ENCODE measurements around the gene RBMS3.

Gene RBMS3

GRCh38 chr3:29576675-29577074, 295.8 kb downstream of the RBMS3 start:
- no peak for DNase-seq (ENCODE audit: low read depth)

- no peak for DNase-seq (ENCODE audit: low read depth)
These were observed 296.4 kb downstream of the RBMS3 start for GRCh38 chr3:29577250-29577649.

GRCh38 chr3:29581311-29581710, 300.4 kb downstream of the RBMS3 start:
- no peak for DNase-seq (ENCODE audit: low read depth)

GRCh38 chr3:29582273-29582672, 301.4 kb downstream of the RBMS3 start:
- DNase-seq (ENCODE audit: low read depth), result no peak

- no peak for DNase-seq (ENCODE audit: low read depth)
These were observed 303.0 kb downstream of the RBMS3 start for GRCh38 chr3:29583861-29584260.

- DNase-seq (ENCODE audit: low read depth), result no peak
These were observed 304.5 kb downstream of the RBMS3 start for GRCh38 chr3:29585368-29585767.

GRCh38 chr3:29587340-29587739, 306.5 kb downstream of the RBMS3 start:
- no peak for DNase-seq (ENCODE audit: low read depth)

GRCh38 chr3:29590012-29590411, 309.1 kb downstream of the RBMS3 start:
- DNase-seq (ENCODE audit: low read depth), result no peak

GRCh38 chr3:29590461-29590860, 309.6 kb downstream of the RBMS3 start:
- no peak for DNase-seq (ENCODE audit: low read depth)

- DNase-seq (ENCODE audit: low read depth), result no peak
These were observed 310.7 kb downstream of the RBMS3 start for GRCh38 chr3:29591579-29591978.

GRCh38 chr3:29593802-29594201, 312.9 kb downstream of the RBMS3 start:
- DNase-seq (ENCODE audit: low read depth), result no peak

GRCh38 chr3:29594261-29594660, 313.4 kb downstream of the RBMS3 start:
- DNase-seq (ENCODE audit: low read depth), result no peak

- no peak for DNase-seq (ENCODE audit: low read depth)
These were observed 316.6 kb downstream of the RBMS3 start for GRCh38 chr3:29597376-29598008.

- DNase-seq (ENCODE audit: low read depth), result no peak
These were observed 321.2 kb downstream of the RBMS3 start for GRCh38 chr3:29601861-29602585.

GRCh38 chr3:29605845-29606244, 325.0 kb downstream of the RBMS3 start:
- DNase-seq (ENCODE audit: low read depth), result no peak

- DNase-seq (ENCODE audit: low read depth), result no peak
These were observed 325.5 kb downstream of the RBMS3 start for GRCh38 chr3:29606416-29606815.

GRCh38 chr3:29608414-29609327, 327.8 kb downstream of the RBMS3 start:
- DNase-seq (ENCODE audit: low read depth), result no peak

GRCh38 chr3:29609328-29609811, 328.5 kb downstream of the RBMS3 start:
- DNase-seq (ENCODE audit: low read depth), result no peak

- no peak for DNase-seq (ENCODE audit: low read depth)
These were observed 329.9 kb downstream of the RBMS3 start for GRCh38 chr3:29610781-29611180.

GRCh38 chr3:29611252-29611651, 330.4 kb downstream of the RBMS3 start:
- DNase-seq (ENCODE audit: low read depth), result no peak

- no peak for DNase-seq (ENCODE audit: low read depth)
These were observed 331.7 kb downstream of the RBMS3 start for GRCh38 chr3:29612536-29612935.

- DNase-seq (ENCODE audit: low read depth), result no peak
These were observed 334.1 kb downstream of the RBMS3 start for GRCh38 chr3:29614954-29615353.
